NCI-H748 (cell line): Measurements from ENCODE around the gene DBR1.
A peak's percentile ranks its signal among the peaks of the same experiment; 100 is the strongest.

Experiments
- DNase-seq: peaks from one replicate; lab custom pipeline; 2025; ENCODE audit not compliant: unreplicated experiment; lab: John Stamatoyannopoulos, UW

Gene DBR1

GRCh38 chr3:138174421-138175131, at the start of gene DBR1:
Gene DBR1, minus strand, starts transcription at chr3:138174921. Its CDS starts 126 bp downstream, at chr3:138174795.
- DNase-seq, result peak; percentile 85

DNA sequence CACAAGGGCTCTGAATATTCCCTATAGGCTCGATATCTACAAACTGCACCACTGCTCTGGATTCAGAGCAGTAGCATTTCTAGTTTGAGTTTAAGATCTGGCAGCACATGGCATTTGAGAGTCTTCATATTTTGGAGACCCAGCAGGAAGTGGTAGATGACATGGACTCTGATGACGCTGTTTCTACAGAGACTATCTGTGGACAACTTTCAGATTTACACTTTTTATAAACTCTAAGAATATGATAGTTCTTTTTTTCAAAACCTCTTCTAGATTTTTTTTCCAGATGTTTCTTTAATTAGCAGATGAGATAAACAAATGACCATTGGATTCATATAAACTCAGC, 48.2 kb upstream of the DBR1 start:
- no peak for DNase-seq

DNA sequence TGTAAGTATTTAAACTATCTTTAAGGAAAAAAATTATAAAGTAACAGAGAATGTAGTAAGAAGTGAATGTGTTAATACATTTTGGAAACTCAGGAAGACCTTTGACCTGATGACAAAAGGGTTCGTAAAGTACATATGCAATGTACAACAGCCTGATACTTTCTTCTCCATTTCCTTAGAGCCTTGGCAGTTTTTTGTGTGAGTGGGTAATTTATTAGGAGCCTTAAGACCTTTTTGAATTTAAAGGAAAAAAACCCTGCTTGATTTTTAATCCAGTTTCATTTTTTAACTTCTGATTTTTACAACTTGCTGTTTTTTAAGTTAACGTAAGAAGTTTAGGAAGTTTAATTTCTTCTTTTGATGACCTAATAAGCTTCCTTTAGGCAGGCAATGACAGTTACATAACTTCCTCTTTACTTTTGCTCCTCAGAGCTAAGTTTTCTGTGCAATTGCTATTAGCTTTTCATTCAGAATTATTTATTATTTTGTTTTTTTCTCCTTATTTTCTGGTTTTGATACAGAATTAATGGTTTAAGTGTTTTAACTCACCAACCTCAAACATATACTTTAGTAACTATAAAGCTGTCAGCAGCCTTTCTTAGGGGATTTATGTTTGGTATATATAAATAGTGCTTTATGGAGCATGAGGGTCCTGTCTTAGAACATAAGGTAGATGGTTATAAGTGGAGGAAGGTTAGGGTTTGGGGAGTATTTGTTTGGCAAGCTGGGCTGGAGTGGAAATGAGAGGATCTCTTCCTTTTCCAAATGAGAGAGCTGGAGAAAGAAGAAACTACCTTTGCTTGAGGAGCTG, 47.6 kb upstream of the DBR1 start:
- DNase-seq, result no peak

DNA sequence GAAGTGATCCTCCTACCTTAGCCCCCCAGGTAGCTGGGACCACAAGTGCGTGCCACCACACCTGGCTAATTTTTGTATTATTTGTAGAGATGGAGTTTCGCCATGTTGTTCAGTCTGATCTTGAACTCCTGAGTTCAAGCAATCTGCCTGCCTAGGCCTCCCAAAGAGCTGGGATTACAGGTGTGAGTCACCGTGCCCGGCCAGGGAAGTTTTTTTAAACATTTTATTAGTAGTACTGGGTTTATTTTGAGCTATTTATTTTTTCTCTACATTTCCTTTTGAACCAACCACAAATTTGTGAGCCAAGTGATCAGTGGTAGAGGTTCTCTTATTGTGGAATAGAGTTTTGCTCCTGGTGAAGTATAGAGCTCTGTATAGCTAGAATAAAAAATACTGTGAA, 46.1 kb upstream of the DBR1 start:
- DNase-seq, result no peak

- DNase-seq, result no peak
Observed at GRCh38 chr3:138220242-138220641, 45.5 kb upstream of the DBR1 start.

DNA sequence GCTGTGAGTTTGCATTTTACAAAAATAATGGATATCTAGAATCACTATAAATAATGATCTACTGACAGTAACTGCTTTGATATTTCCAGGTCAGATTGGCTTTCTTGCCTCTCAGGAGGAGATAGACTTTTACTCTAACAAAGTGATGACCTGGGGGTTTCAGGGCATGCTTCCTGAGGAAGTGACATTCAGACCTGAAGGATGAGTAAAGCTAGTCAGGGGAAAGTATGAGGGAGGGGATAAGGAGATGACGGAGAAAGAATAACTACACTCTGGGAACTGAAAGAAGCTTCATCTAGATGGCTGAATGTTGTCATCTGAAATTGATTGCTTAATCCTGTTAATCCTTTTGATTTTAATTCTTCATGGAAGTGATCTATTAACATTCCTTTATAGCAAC, 44.5 kb upstream of the DBR1 start:
- DNase-seq, result no peak

- no peak for DNase-seq
Observed at GRCh38 chr3:138213398-138214085, 38.8 kb upstream of the DBR1 start.

DNA sequence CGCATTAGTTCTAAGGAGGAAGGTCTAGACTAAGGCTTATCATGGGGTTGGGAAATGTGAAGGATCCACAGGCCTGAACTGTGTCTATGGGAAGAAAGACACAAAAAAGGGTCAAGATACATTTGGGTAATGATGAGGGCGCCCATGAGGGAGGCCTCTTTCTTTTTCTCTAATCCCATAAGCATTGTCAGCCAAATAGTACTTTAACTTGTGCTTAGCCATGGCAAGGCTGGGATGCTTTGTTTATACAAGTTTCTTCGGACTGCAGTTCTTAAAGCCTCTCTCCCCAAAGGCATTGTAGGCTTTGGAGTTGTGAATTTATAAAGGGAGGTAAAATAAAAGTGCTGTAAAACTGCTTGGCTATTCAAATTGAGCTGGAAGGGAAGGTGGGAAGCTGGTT, 35.8 kb upstream of the DBR1 start:
- DNase-seq, result no peak

GRCh38 chr3:138206196-138206595, 31.5 kb upstream of the DBR1 start:
- DNase-seq, result no peak

- no peak for DNase-seq
Observed at GRCh38 chr3:138205527-138205926, 30.8 kb upstream of the DBR1 start.

DNA sequence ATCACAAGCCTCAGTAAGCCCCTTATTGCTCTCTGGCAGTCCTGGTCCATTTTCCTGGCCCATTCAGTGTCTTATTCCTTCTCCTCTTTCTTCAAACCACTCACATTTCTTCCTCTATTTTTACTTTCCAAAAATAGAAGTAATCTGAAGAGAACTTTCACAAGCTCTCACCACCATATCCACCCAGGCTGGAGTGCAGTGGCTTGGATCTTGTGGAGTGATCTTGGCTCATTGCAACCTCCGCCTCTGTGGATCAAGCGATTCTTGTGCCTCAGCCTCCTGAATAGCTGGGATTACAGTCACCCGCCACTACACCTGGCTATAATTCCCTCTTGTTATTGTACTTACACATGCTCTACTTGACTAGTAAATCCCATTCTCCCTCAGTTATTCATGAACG, 29.2 kb upstream of the DBR1 start:
- no peak for DNase-seq

DNA sequence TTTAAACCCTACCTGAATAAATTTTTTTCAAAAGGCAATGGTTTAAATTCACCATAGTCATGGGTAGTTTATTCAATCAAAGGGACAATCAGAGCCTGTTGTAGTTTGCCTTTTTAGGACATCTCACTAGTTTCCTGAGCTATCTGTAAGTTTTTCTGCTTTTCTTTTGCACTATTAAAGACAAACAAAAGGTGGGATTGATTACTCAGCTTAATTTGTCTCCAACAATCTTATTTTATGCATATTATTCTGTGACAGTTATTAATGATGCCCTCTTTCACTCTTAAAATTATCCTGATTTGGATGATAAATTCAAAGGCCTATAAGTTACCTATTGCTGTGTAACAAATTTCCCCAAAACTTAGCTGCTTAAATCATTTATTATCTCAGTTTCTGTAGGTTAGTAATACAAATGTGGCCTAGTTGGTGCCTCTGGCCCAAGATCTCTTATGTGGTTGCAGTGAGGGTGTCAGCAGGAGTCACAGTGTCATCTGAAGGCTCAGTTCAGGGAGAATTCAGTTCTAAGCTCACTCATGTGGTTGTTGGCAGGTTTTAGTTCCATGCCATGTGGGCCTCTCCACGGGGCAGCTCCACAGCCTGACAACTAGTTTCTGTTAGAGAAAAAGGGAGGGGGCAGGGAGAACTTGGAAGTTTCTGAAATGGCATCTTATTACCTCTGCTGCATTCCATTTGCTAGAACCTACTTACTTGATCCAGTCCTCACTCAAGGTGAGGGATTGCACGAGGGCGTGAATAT, 28.4 kb upstream of the DBR1 start:
- no peak for DNase-seq

- DNase-seq, result no peak
Observed at GRCh38 chr3:138200424-138200823, 25.7 kb upstream of the DBR1 start.

GRCh38 chr3:138199851-138200250, 25.1 kb upstream of the DBR1 start:
- no peak for DNase-seq

GRCh38 chr3:138197524-138197923, 22.8 kb upstream of the DBR1 start:
- no peak for DNase-seq

DNA sequence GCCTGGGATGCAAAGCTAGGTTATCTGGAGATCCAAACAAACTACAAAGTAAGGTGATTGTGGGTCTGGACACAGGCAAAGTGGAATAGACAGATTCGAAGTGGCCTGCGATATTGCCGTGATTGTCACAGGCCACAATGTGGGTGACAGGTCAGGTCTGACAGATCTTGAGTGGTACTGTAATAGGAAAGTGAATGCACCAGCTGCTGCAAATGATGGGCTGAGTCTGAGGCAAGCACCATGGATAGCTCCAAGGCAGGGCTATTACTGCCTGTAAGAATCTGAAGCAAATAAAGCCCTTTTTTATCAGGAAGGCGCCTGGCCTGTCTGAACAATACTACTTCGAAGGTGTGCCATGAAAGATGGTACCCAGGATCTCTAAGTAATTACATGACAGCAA, 22.3 kb upstream of the DBR1 start:
- DNase-seq, result no peak

DNA sequence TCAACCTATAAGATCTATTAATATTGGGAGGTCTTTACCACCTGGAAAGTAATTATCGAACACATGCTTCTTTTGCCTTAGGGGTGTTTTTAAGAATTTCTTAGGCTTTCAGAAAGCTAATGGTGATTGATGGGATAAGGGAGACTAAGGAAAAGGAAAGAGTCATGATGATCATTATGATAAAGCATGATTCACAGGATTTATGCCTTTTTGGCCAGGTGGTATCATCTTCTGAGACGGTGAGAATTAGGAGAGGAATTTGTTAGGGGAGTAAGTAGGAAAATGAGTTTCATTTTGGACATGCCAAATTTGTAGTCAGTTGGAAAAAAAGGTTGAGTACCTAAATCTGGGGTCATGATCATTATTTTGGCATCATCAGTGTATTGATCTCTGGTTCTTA, 21.3 kb upstream of the DBR1 start:
- no peak for DNase-seq

DNA sequence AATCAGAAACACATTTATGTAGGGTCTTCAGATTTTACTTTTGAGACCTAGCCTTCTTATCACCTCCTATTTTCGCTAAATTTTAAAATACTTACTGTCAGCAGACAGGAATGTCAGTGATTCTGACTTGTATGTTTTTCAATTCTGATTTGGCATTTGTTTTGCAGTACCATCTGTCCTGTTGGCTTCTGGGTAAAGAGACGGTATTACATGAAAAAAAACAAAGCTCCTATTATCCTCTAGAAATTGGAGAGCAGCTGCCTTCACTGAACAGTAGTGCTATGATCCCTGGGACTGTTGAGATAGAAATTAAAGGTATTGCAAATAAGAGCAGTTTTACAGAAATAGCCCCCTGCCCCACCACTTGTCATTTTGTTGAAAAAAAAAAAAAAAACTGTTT, 20.8 kb upstream of the DBR1 start:
- no peak for DNase-seq

GRCh38 chr3:138188013-138188730, 13.5 kb upstream of the DBR1 start:
- no peak for DNase-seq

DNA sequence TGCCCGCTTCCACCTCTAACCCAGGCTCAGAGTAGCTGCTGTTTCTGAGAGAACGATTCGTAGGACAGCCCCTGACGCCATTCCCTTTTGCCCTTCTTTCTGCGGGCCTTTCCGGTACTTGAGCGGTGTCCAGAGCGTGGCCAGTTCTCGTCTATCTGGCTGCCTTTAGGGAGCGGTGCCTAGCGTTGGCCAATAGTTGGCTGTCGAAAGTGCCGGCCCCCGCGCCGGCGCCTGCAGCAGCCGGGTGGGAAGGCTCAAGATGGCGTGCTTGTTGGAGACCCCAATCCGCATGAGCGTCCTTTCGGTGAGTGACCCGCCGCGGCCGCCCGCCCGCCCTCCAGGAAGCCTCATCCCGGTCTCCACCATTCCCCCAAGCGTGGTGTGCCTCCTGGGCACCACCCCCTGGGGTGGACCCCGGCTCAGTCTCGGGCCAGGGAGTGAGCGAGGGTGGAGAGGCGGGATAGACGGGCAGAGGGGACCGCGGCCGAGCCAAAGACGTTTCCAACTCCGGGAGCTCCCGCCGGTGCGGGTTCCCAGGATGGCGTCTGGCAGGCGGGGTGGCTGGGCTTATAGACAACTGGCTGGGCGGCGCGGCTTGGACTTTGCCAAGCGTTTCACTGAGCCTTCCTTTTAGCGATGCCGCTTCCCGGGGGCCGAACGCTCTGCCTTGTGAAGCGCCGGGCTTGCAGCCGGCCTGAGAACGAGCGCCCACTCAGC, 12.7 kb upstream of the DBR1 start, which contains the start of gene ARMC8:
ARMC8 (plus strand) TSS at position 6 of the 717 bp plus-strand sequence; CDS start at position 260, 254 bp downstream.
- DNase-seq, result peak; percentile 76
